Neuronal stem cell (in vitro differentiated cells): Measurements from ENCODE around the gene B4GALNT3.

Experiments
- DNase-seq: peaks from one replicate; pipeline ENCODE4 v3.0.0-alpha.2; 2013; ENCODE audit warnings: low spot score
- H2AFZ ChIP-seq: one replicate; pipeline ENCODE4 v1.6.1; 2013; ENCODE audit warnings: mild to moderate bottlenecking, low read length, inconsistent platforms
- H2AK5ac ChIP-seq: 2 replicates; pipeline ENCODE4 v1.6.1; 2013; ENCODE audit warnings: low read depth, mild to moderate bottlenecking, inconsistent platforms, low read length, moderate library complexity, mixed read lengths
- H2BK120ac ChIP-seq: 2 replicates; pipeline ENCODE4 v1.6.1; 2013; ENCODE audit warnings: low read depth, mild to moderate bottlenecking, inconsistent platforms, low read length, moderate library complexity, mixed read lengths
- H2BK12ac ChIP-seq: one replicate; pipeline ENCODE4 v1.6.1; 2013; ENCODE audit warnings: low read length, inconsistent platforms
- H2BK15ac ChIP-seq: 2 replicates; pipeline ENCODE4 v1.6.1; 2013; ENCODE audit warnings: mild to moderate bottlenecking, low read length, inconsistent platforms, mixed read lengths
- H2BK5ac ChIP-seq: one replicate; pipeline ENCODE4 v1.6.1; 2013; ENCODE audit warnings: inconsistent platforms, mild to moderate bottlenecking, low read length, moderate library complexity
- H3K14ac ChIP-seq: one replicate; pipeline ENCODE4 v1.6.1; 2013; ENCODE audit warnings: low read length, inconsistent platforms
- H3K18ac ChIP-seq: 2 replicates; pipeline ENCODE4 v1.6.1; 2013; ENCODE audit warnings: low read length, inconsistent platforms
- H3K23ac ChIP-seq: 2 replicates; pipeline ENCODE4 v1.6.1; 2013; ENCODE audit warnings: low read depth, mild to moderate bottlenecking, mixed read lengths, low read length, inconsistent platforms; ENCODE audit not compliant: poor library complexity
- H3K27ac ChIP-seq: replicated peaks from 3 replicates; pipeline ENCODE4 v1.5.1; 2013; ENCODE audit warnings: low read length, inconsistent platforms
- H3K27me3 ChIP-seq, 3 experiments: 2 replicates each; pipeline ENCODE4 v1.6.1; 2013; ENCODE audit warnings: low read length in 3 of 3, mild to moderate bottlenecking in 2 of 3, inconsistent platforms in 1 of 3, low read depth in 1 of 3, mixed read lengths in 1 of 3, moderate library complexity in 1 of 3; ENCODE audit not compliant: control insufficient read depth in 3 of 3, insufficient read depth in 3 of 3
- H3K36me3 ChIP-seq, 2 donors: replicated peaks in 1 of 2; 2 replicates each; pipeline ENCODE4 v1.6.1; 2013; ENCODE audit warnings: low read length in 2 of 2; ENCODE audit not compliant: control insufficient read depth in 2 of 2, insufficient read depth in 2 of 2
- H3K4ac ChIP-seq: 2 replicates; pipeline ENCODE4 v1.6.1; 2013; ENCODE audit warnings: inconsistent platforms, mild to moderate bottlenecking, low read length, moderate library complexity
- H3K4me1 ChIP-seq, 2 donors: 1 replicate in 1 of 2; 2 replicates in 1 of 2; pipeline ENCODE4 v1.6.1; 2013; ENCODE audit warnings: low read length in 2 of 2, low read depth in 1 of 2; ENCODE audit not compliant: control insufficient read depth in 2 of 2, insufficient read depth in 1 of 2
- H3K4me2 ChIP-seq: one replicate; pipeline ENCODE4 v1.6.1; 2013; ENCODE audit warnings: mild to moderate bottlenecking, low read length, inconsistent platforms; ENCODE audit not compliant: insufficient read depth, poor library complexity, severe bottlenecking
- H3K4me3 ChIP-seq, 2 donors: 2 replicates each; pipeline ENCODE4 v1.5.1; 2013; ENCODE audit warnings: low read length in 2 of 2, mild to moderate bottlenecking in 2 of 2, inconsistent platforms in 1 of 2, moderate library complexity in 1 of 2
- H3K79me1 ChIP-seq: one replicate; pipeline ENCODE4 v1.6.1; 2013; ENCODE audit warnings: low read depth, mild to moderate bottlenecking, inconsistent platforms, low read length, moderate library complexity
- H3K9ac ChIP-seq: one replicate; pipeline ENCODE4 v1.6.1; 2013; ENCODE audit warnings: mild to moderate bottlenecking, low read depth, low read length, inconsistent platforms; ENCODE audit not compliant: poor library complexity
- H3K9me3 ChIP-seq, 2 donors: replicated peaks in 1 of 2; 2 replicates each; pipeline versions ENCODE3 to v1.6.1; 2013; ENCODE audit warnings: low read length in 2 of 2, mild to moderate bottlenecking in 2 of 2, inconsistent platforms in 1 of 2, low read depth in 1 of 2, mixed read lengths in 1 of 2, moderate library complexity in 1 of 2; ENCODE audit not compliant: control insufficient read depth in 2 of 2, insufficient read depth in 1 of 2
- H4K8ac ChIP-seq: one replicate; pipeline ENCODE4 v1.6.1; 2013; ENCODE audit warnings: low read depth, mild to moderate bottlenecking, inconsistent platforms, low read length, moderate library complexity
- H4K91ac ChIP-seq: one replicate; pipeline ENCODE4 v1.6.1; 2013; ENCODE audit warnings: low read length, low read depth, mild to moderate bottlenecking, inconsistent platforms; ENCODE audit not compliant: poor library complexity
- WGBS, 2 donors: extraction: QIAGEN DNeasy Blood & Tissue Kit; methylation state at CpG; one replicate each; pipeline ENCODE4 v1.1.7; 2013; ENCODE audit warnings: missing lambda C conversion rate in 2 of 2, mixed read lengths in 1 of 2; ENCODE audit not compliant: insufficient read length in 2 of 2, insufficient replicate concordance in 1 of 2; ENCODE audit errors: extremely low coverage in 2 of 2; 5-methylcytosine and 5-hydroxymethylcytosine counted together

B4GALNT3 gene

DNA sequence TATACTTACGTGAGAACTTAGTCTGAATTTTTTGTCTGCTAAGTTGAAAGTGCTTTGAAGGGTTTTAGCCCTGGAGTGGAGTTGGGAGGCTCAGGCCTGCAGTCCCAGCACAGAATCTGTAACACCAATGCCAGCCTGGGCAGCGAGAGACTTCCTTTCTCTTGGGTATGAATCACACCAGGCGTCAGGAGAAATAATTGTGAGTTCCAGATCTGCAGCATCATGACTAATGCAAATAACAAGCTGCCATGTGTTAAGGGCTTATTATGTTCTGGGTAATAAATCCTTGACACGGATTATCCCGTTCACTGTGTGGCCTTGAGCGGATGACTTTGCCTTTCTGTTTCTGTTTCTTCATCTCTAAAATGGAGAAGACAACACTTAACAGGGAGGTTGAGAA is 70.6 kb downstream of the B4GALNT3 start:
- Histone ChIP-seq H3K18ac (no peak overlapping the region), H4K8ac (no peak overlapping the region), H3K23ac (no peak overlapping the region), H3K9ac (no peak overlapping the region), H3K4me2 (no peak overlapping the region), H3K4ac (no peak overlapping the region), H3K79me1 (peaks cover 3% of the 10 kb centered on the region), H2AK5ac (no peak overlapping the region), H3K9me3 (peaks cover 10 to 11% of the 10 kb centered on the region in 2 donors), H3K14ac (no peak overlapping the region), H3K4me3 (no peak overlapping the region), H2BK12ac (no peak overlapping the region), H4K91ac (no peak overlapping the region), H3K4me1 (no peaks in the 10 kb centered on the region), H2BK5ac (no peak overlapping the region), H2AFZ (no peak overlapping the region), H3K36me3 (no peaks in the 10 kb centered on the region), H3K27me3 (no peaks in the 10 kb centered on the region), H2BK15ac (no peak overlapping the region), H2BK120ac (no peak overlapping the region), H3K27ac (no peak overlapping the region)
- no peak for DNase-seq
- WGBS, 2 donors: no CpG with 5 or more reads among the region's 6 CpGs

DNA sequence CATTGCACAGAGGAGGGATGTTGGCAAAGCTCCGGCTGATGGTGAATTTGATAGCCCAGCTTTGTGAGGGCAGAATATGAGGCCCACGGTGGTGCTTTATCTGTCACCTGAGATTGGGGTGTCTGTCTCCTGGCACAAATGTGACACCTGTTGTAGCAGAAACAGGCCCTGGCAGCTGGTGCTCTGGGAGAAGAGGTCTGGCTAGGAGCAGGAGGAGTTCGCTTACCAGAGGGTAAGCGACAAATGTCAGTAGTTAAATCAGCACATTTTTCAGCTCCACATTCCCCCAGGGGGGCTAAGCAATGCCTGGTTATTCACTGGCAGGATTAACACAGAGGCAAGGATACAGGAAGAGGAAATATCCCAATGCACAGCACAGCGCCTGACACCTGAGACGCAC is 71.1 kb downstream of the B4GALNT3 start:
- H4K8ac ChIP-seq: no peak overlapping the region
- DNase-seq: no peak
- no peak overlapping the region for H2BK15ac ChIP-seq
- H2AFZ ChIP-seq: no peak overlapping the region
- no peak overlapping the region for H2AK5ac ChIP-seq
- H2BK120ac ChIP-seq: no peak overlapping the region
- no peak overlapping the region for H2BK5ac ChIP-seq
- H3K4ac ChIP-seq: no peak overlapping the region
- H3K27ac ChIP-seq: no peak overlapping the region
- peaks cover 3% of the 10 kb centered on the region for H3K79me1 ChIP-seq
- WGBS, 2 donors: no CpG with 5 or more reads among the region's 6 CpGs
- H3K9ac ChIP-seq: no peak overlapping the region
- H2BK12ac ChIP-seq: no peak overlapping the region
- H3K4me3 ChIP-seq: no peak overlapping the region
- H3K14ac ChIP-seq: no peak overlapping the region
- H3K4me2 ChIP-seq: no peak overlapping the region
- peaks cover 10 to 11% of the 10 kb centered on the region in 2 donors for H3K9me3 ChIP-seq
- no peaks in the 10 kb centered on the region for H3K4me1 ChIP-seq
- no peak overlapping the region for H3K18ac ChIP-seq
- no peaks in the 10 kb centered on the region for H3K36me3 ChIP-seq
- H3K27me3 ChIP-seq: no peaks in the 10 kb centered on the region
- H3K23ac ChIP-seq: no peak overlapping the region
- no peak overlapping the region for H4K91ac ChIP-seq

DNA sequence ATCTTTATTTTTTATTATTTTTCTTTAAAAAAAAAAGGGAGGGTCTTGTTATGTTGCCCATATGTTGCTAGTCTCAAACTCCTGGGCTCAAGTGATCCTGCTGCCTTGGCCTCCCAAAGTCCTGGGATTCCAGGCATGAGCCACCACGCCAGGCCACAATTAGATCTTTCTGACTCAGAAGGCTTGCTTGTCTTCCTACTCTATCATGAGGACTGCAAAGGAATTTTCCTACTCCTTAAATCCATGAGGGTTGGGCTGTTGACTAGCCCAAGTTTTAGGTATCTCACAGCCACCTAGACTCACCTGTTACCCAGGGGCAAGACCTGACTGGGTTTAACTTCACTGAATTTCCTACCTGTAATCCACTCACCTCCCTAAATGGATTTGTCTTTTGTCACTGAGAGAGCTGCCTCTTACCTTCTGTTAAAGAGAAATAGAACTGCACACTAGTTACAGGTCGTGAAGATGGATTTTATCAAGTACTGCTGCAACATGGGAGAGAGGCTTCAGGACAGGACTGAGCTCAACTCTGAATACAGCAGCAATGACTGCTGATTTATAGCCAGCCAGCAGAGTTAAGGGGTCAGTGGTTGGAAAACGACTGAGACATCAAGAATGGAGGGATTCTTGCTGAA is 72.3 kb downstream of the B4GALNT3 start:
- H4K8ac ChIP-seq: no peak overlapping the region
- H3K23ac ChIP-seq: no peak overlapping the region
- H3K9me3 ChIP-seq: peaks cover 10 to 11% of the 10 kb centered on the region in 2 donors
- no peak overlapping the region for H3K27ac ChIP-seq
- WGBS, 2 donors: no CpG with 5 or more reads among the region's 3 CpGs
- no peak for DNase-seq
- no peak overlapping the region for H2BK12ac ChIP-seq
- no peak overlapping the region for H2BK15ac ChIP-seq
- H3K4me1 ChIP-seq: peaks cover 0 to 7% of the 10 kb centered on the region in 2 donors
- H3K36me3 ChIP-seq: no peaks in the 10 kb centered on the region
- H4K91ac ChIP-seq: no peak overlapping the region
- H3K9ac ChIP-seq: no peak overlapping the region
- no peak overlapping the region for H2BK5ac ChIP-seq
- H3K4ac ChIP-seq: no peak overlapping the region
- H2AK5ac ChIP-seq: no peak overlapping the region
- H3K4me3 ChIP-seq: no peak overlapping the region
- H3K14ac ChIP-seq: no peak overlapping the region
- H3K79me1 ChIP-seq: peaks cover 3% of the 10 kb centered on the region
- no peak overlapping the region for H2AFZ ChIP-seq
- no peak overlapping the region for H2BK120ac ChIP-seq
- H3K4me2 ChIP-seq: no peak overlapping the region
- no peak overlapping the region for H3K18ac ChIP-seq
- H3K27me3 ChIP-seq: no peaks in the 10 kb centered on the region

DNA sequence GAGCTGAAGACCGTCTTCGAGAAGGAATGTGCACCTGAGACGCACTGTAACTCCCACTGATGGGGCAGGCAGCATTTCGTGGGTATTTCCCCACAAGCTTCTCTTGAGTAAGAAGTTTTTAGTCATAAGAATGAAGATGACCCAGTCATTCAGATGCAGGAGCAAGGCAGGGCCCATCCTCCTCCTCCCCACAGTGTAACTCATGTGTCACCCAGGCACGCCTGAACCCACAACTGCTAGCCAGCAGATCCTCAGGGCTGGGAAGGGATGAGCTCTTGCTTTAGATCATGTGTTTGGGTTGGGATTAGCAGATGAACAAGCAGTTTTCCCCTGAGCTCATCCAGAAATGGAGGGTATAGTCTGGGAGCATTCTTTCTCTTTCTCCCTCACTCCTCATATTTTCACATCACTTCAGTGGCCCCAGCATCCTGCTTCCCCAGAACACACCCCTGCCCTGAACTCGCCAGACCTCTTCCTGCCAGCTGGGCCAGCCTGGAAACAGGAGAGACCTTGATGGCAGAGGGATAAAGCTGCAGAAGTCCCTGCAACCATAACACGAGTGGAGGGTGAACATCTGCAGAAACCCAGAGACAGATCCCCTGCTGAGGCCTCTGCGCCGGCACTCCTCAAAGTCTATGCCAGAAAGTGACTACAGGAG is 73.3 kb downstream of the B4GALNT3 start:
- Histone ChIP-seq H2AFZ (no peak overlapping the region), H3K27me3 (no peaks in the 10 kb centered on the region), H2BK12ac (no peak overlapping the region), H3K27ac (no peak overlapping the region), H3K79me1 (peaks cover 3% of the 10 kb centered on the region), H3K4me3 (no peak overlapping the region), H3K14ac (no peak overlapping the region), H4K91ac (no peak overlapping the region), H3K9ac (no peak overlapping the region), H3K4me2 (no peak overlapping the region), H3K18ac (no peak overlapping the region), H2AK5ac (no peak overlapping the region), H3K4ac (no peak overlapping the region), H3K23ac (no peak overlapping the region), H2BK5ac (no peak overlapping the region), H3K36me3 (no peaks in the 10 kb centered on the region), H2BK120ac (no peak overlapping the region), H4K8ac (no peak overlapping the region), H2BK15ac (no peak overlapping the region), H3K4me1 (peaks cover 0 to 8% of the 10 kb centered on the region in 2 donors), H3K9me3 (peaks cover 10 to 11% of the 10 kb centered on the region in 2 donors)
- DNase-seq: no peak
- no CpG with 5 or more reads among the region's 9 CpGs for WGBS, 2 donors
